Activated naive CD8-positive, alpha-beta T cell treated with anti-CD3 and anti-CD28 coated beads, Interleukin-2, amount 50 U/mL, for 24 hours (primary cell): ENCODE results near the gene TLR6.
"Not testable (repeated sequence)": the region's sequence is repeated elsewhere in the genome, so short reads cannot be mapped to it uniquely, and the experiment has no call there.

Experiments used
- ATAC-seq: fragments of 150-1000 bp; cut with Tn5 transposase; one replicate; pipeline ENCODE4 v1.10.0; 2021
- DNase-seq: peaks from one replicate; pipeline ENCODE4 v3.0.0; 2021
- H3K27ac Mint-ChIP-seq: one replicate; pipeline ENCODE4 v1.8.0; 2021; ENCODE audit warnings: mild to moderate bottlenecking, mixed read lengths
- H3K27me3 Mint-ChIP-seq: one replicate; pipeline ENCODE4 v1.8.0; 2021; ENCODE audit warnings: mixed read lengths
- H3K36me3 Mint-ChIP-seq: one replicate; pipeline ENCODE4 v1.8.0; 2021; ENCODE audit warnings: low read depth, mixed read lengths
- H3K4me1 Mint-ChIP-seq: one replicate; pipeline ENCODE4 v1.8.0; 2021; ENCODE audit warnings: mixed read lengths
- H3K4me3 Mint-ChIP-seq: one replicate; pipeline ENCODE4 v1.8.0; 2021; ENCODE audit warnings: mild to moderate bottlenecking, moderate library complexity, mixed read lengths
- H3K9me3 Mint-ChIP-seq: one replicate; pipeline ENCODE4 v1.8.0; 2021; ENCODE audit warnings: mixed read lengths

TLR6 gene

GRCh38 chr4:38777925-38778324, 78.7 kb downstream of the TLR6 start:
- H3K9me3 Mint-ChIP-seq: peaks cover 16% of the 10 kb centered on the region
- H3K27me3 Mint-ChIP-seq, DNase-seq, H3K27ac Mint-ChIP-seq, H3K4me3 Mint-ChIP-seq, H3K36me3 Mint-ChIP-seq, H3K4me1 Mint-ChIP-seq, ATAC-seq: not testable (repeated sequence)

- peaks cover 16% of the 10 kb centered on the region for H3K9me3 Mint-ChIP-seq
- no peak overlapping the region for H3K27ac Mint-ChIP-seq
- H3K4me3 Mint-ChIP-seq: no peak overlapping the region
- DNase-seq (no peak), ATAC-seq (no peak)
- H3K4me1 Mint-ChIP-seq: no peaks in the 10 kb centered on the region
- peaks cover 6% of the 10 kb centered on the region for H3K36me3 Mint-ChIP-seq
- H3K27me3 Mint-ChIP-seq: no peaks in the 10 kb centered on the region
Observed at GRCh38 chr4:38775326-38775725, 81.3 kb downstream of the TLR6 start.

- no peak for ATAC-seq
- Mint-ChIP-seq H3K4me1 (no peaks in the 10 kb centered on the region), H3K9me3 (peaks cover 16% of the 10 kb centered on the region), H3K27me3 (no peaks in the 10 kb centered on the region), H3K27ac (no peak overlapping the region), H3K36me3 (peaks cover 6% of the 10 kb centered on the region), H3K4me3 (no peak overlapping the region)
- DNase-seq: no peak
Observed at GRCh38 chr4:38774181-38774955, 82.2 kb downstream of the TLR6 start.
